Medulla oblongata (tissue), 1 donor: ENCODE data around the gene OR14K1.
"Not testable (repeated sequence)": the region's sequence is repeated elsewhere in the genome, so short reads cannot be mapped to it uniquely, and the experiment has no call there.

Experiments
- DNase-seq: peaks from one replicate; pipeline ENCODE4 v3.0.0-alpha.2; 2015; ENCODE audit errors: extremely low spot score

The OR14K1 gene, protein sequence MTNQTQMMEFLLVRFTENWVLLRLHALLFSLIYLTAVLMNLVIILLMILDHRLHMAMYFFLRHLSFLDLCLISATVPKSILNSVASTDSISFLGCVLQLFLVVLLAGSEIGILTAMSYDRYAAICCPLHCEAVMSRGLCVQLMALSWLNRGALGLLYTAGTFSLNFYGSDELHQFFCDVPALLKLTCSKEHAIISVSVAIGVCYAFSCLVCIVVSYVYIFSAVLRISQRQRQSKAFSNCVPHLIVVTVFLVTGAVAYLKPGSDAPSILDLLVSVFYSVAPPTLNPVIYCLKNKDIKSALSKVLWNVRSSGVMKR

DNA sequence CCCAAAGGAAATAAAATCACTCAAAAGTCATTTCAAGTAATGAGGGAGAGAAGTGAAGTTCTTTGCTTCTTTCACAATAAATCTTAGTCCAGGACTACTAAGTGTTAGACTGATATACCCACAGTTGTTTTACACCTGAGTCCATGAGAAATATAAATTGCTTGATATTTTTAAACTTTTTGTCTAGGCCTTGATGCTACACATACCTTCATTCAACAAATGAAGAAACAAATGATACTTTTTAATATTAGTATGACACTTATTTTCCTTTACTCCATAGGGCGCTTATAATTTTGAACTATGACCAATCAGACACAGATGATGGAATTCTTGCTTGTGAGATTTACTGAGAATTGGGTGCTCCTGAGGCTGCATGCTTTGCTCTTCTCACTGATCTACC lies at the start of gene OR14K1:
TSS of gene OR14K1 (plus strand) at position 301 of the 400 bp plus-strand sequence. CDS start at position 301, 0 bp downstream.
- no peak for DNase-seq

DNA sequence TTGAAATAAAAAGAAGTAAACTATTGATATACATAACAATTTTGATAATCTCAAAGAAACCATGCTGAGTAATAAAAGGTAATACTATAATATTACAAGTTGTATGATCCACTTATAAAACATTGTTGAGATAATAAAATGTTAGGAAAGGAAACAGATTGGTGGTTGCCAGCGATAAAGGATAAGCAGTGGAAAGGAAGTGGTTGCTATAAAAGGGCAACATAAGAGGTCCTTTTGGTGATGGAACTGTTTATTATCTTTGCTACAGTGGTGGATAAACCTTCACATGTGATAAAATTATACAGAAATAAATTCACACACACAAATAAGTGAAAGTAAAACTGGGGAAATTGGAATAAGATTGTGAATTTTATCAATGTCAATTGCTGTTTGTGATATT lies 37.1 kb upstream of the OR14K1 start:
- no peak for DNase-seq

DNA sequence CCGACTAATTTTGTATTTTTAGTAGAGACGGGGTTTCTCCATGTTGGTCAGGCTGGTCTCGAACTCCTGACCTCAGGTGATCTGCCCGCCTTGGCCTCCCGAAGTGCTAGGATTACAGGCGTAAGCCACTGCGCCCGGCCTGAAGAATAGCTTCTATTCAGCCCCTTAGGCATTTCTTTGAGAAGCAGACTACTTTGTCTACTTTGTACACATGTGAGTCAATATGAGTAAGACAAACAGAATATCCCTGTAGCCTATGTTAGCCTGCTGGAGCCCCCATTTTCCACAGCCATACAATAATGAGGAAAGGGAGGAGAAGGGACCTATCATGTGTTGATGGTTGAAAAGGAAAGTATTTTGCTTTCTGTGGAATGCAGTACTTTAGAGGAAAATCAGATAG lies 27.7 kb upstream of the OR14K1 start:
- not testable (repeated sequence) for DNase-seq

- no peak for DNase-seq
Measured at GRCh38 chr1:247713753-247714152, 24.7 kb upstream of the OR14K1 start.

- no peak for DNase-seq
Measured at GRCh38 chr1:247716546-247716945, 21.9 kb upstream of the OR14K1 start, which contains the start of gene OR6F1. Gene OR6F1 (minus strand): TSS chr1:247716646. CDS start chr1:247712755, 3,891 bp downstream.

GRCh38 chr1:247721222-247721621 lies 17.2 kb upstream of the OR14K1 start:
- DNase-seq: no peak

- DNase-seq: no peak
Measured at GRCh38 chr1:247740721-247741120, 2.3 kb downstream of the OR14K1 start.

DNA sequence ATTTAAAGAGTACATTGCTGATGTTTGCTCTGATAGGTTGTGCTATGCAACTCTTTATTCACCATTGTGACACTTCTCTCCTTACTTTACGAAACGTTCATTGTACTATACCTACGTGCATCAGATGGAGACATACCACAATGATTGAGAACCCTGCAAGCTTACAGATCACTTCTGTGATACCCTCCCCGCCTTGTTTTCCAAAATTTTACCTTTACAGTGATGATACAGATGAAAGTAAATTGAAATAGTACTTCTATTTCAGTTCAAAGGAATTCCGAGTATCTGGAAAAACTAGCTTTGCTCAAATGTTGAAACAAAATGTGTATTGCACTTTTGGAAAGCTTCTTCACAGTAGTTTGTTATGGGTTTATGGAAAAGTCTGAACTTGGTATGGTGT lies 3.3 kb downstream of the OR14K1 start:
- no peak for DNase-seq

DNA sequence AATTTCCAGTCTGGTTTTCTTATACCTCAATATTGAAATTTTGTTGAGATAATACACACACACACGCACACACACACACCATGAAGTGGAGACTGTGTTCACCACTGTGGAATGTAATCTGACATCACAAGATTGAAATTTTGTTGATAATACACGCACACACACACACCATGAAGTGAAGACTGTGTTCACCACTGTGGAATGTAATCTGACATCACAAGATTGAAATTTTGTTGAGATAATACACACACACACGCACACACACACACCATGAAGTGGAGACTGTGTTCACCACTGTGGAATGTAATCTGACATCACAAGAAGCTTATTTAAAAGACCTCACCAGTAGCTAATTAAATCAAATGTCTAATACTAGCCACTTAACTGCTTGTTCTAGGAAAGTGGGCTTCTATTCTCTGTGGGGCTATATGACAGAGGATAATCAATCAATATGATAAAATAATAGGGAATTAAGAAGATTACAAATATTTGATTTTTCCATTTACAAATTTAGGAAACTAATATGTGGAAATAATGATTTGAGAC lies 3.9 kb downstream of the OR14K1 start:
- DNase-seq: not testable (repeated sequence)

DNA sequence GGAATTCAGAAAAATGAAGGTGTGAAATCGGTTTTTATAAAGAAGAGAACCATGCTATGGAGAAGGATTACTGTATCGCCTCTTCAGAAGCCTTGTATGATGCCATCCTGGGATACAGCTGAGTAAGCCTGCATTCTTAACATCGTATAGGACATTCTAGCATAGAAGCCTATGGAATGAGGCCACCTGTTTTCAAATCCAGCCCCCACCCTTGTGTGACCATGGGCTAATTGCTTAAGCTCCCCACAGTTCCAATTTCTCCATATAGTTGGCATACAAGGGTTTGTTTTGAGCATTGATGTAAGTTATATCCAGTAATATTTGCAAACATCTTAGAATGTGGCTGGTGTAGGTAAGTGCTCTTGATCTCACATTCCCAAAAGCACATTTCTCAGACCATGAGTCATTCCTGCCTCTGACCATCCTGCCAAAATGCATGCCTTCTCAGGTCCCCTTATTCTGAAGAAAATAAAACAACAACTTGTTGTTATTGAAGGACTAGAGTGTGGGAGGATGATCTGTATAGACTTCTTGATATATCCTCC lies 8.0 kb downstream of the OR14K1 start:
- DNase-seq: no peak

DNA sequence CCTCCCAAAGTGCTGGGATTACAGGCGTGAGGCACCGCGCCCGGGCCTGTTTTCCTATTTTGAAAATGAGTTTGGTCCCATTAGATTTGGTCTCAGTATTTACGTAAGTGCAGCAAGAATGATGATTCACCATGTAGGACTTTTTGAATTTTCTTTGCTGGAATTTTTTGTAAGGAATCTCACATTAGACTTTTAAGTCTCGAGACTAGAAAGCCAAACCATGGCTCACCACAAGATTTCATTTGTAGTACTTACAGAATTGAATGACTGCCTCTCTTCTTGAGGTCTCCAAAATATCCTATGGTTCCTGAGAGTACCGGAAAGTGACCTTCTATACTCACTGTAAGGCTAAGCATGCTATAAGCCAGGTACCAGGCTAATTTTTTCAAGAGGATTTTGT lies 9.2 kb downstream of the OR14K1 start:
- no peak for DNase-seq

DNA sequence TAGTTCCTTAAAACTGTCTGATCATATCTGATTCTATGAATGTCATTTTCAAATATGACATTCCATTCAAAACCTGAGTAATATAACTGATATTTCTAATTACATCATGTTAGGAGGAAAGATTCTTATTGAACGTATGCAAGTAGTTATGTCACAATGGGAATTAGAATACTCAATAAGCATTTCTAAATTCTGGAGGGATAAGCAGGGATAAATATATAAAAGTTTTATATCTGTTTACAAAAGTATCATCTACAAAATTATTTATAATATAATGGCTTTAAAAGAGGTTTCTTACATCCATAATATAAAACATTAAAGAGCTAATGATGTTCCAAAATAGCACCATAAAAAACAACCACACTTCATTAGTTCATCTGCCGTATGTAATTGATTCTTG lies 9.6 kb downstream of the OR14K1 start, which contains the start of gene OR14A2:
TSS of gene OR14A2 (minus strand) at position 101 of the 400 bp plus-strand sequence.
- no peak for DNase-seq

DNA sequence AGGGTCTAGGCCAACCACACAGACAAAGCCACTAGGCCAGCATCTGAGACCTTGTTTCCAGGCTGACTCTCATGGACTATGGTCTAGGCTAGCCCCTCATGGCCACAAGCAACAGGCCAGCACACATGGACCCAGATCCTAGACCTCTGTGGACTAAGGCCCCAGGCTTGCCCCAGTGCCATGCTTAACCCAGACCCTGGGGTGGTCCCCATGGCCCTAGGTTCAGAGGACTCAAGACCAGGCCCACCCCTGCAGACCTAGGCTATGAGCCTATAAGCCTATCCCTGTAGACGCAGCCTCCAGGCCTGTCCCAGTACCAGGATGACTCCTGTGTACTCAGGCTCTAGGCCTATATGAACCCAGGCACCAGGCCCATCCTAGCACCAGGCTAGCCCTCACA lies 11.5 kb downstream of the OR14K1 start:
- no peak for DNase-seq

GRCh38 chr1:247754311-247754710 lies 15.9 kb downstream of the OR14K1 start:
- not testable (repeated sequence) for DNase-seq

DNA sequence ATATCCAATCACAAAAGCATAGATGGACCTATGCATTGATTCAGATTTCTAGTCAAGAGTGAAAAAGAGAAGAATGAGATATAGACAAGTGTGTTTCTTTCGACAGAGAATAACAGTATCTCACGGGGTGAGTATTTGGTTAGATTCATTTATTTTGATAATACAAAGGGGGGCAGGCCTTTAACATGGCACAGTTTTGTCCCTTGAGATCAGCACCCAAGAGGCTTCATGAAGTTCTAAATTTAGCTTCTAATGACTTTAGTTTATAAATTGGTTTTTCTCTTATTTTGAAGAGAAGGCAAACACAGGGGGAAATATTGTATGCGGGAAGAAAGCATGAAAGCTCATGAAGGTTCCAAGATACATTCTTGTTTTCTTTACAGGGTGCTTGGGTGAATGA lies 22.0 kb downstream of the OR14K1 start, which contains the start of gene OR1C1:
TSS of gene OR1C1 (minus strand) at position 101 of the 400 bp plus-strand sequence. CDS start 2,150 bp downstream, outside the sequence.
- no peak for DNase-seq

GRCh38 chr1:247769603-247770002 lies 31.2 kb downstream of the OR14K1 start:
- no peak for DNase-seq
